HepG2 (cell line): ENCODE data around the gene AFG1L. TPM values are rescaled to one million over a fixed set of nuclear protein-coding genes. Genes with fewer than 3 reads are reported as not detected.

Source experiments
- ATAC-seq: fragments of 200-7000 bp; cut with Tn5 transposase; 3 replicates; pipeline ENCODE4 v1.9.1; 2020; ENCODE audit warnings: mild to moderate bottlenecking, moderate library complexity
- BruUV-seq: library from RNA; stranded (reverse); fragments of 400-500 nt; replicated peaks from 2 replicates; lab custom pipeline; 2021; lab: Mats Ljungman, UMichigan
- CTCF ChIA-PET: fragments of 300-600 bp; formaldehyde crosslinking; extraction: SDS; loops from one replicate; lab custom pipeline; 2021; ENCODE audit warnings: low total read pairs, inconsistent platforms, low intra/inter-chr PET ratio; lab: Yijun Ruan, JAX
- POLR2A ChIA-PET: fragments of 350-600 bp; sonication (Branson Sonifier 250); formaldehyde crosslinking; loops from one replicate; lab custom pipeline; 2020; ENCODE audit warnings: antibody characterized with exemption, inconsistent platforms; lab: Yijun Ruan, JAX
- DNase-seq: peaks from one replicate; pipeline ENCODE4 v3.0.0-alpha.2; 2015; ENCODE audit warnings: low spot score
- FAIRE-seq: peaks from 3 replicates; lab custom pipeline; 2011; peaks lifted over from hg19 to GRCh38; lab: Jason Lieb, UNC
- H2AFZ ChIP-seq: one replicate; pipeline ENCODE4 v1.6.1; 2011; ENCODE audit warnings: low read length, inconsistent platforms
- H3K27ac ChIP-seq: fragments of 300-600 bp; 3 replicates; pipeline ENCODE4 v1.8.0; 2011; ENCODE audit warnings: mixed run types, mild to moderate bottlenecking, mixed read lengths, low read length, inconsistent platforms; ENCODE audit not compliant: insufficient read depth; ENCODE audit errors: extremely low read length
- H3K27me3 ChIP-seq, 2 experiments: fragments of 200-600 bp in 1 of 2; 2 replicates in 1 of 2; 3 replicates in 1 of 2; pipeline versions ENCODE4 v1.6.0 to v1.8.0; 2011; ENCODE audit warnings: low read length in 2 of 2, mild to moderate bottlenecking in 2 of 2, moderate library complexity in 2 of 2, inconsistent platforms in 1 of 2; ENCODE audit not compliant: insufficient read depth in 2 of 2, control insufficient read depth in 1 of 2
- H3K36me3 ChIP-seq, 2 experiments: fragments of 200-600 bp in 1 of 2; replicated peaks in 1 of 2; 2 replicates in 1 of 2; 3 replicates in 1 of 2; pipeline versions ENCODE4 v1.5.1 to v1.8.0; 2011; ENCODE audit warnings: low read length in 2 of 2, inconsistent platforms in 1 of 2; ENCODE audit not compliant: insufficient read depth in 2 of 2, control insufficient read depth in 1 of 2
- H3K4me1 ChIP-seq: 2 replicates; pipeline ENCODE4 v1.5.1; 2012; ENCODE audit warnings: low read length, inconsistent platforms; ENCODE audit not compliant: insufficient read depth
- H3K4me2 ChIP-seq: 2 replicates; pipeline ENCODE4 v1.6.0; 2011; ENCODE audit warnings: low read depth, low read length, inconsistent platforms
- H3K4me3 ChIP-seq, 3 experiments: fragments of 200-600 bp in 1 of 3; sonication (generic), shearing (Covaris generic) in 1 of 3; replicated peaks in 1 of 3; 2 replicates each; pipeline ENCODE4 v1.5.1; 2011 to 2016; ENCODE audit warnings: low read length in 3 of 3, inconsistent platforms in 2 of 3, low read depth in 2 of 3, mild to moderate bottlenecking in 2 of 3, control low read depth in 1 of 3, mixed read lengths in 1 of 3; ENCODE audit not compliant: insufficient read depth in 1 of 3
- H3K79me2 ChIP-seq: one replicate; pipeline ENCODE4 v1.6.1; 2011; ENCODE audit warnings: low read length, inconsistent platforms; ENCODE audit not compliant: insufficient read depth
- H3K9ac ChIP-seq: 2 replicates; pipeline ENCODE4 v1.6.0; 2011; ENCODE audit warnings: mild to moderate bottlenecking, low read depth, low read length, inconsistent platforms; ENCODE audit not compliant: insufficient read depth
- H3K9me3 ChIP-seq: 2 replicates; pipeline ENCODE4 v1.5.1; 2012; ENCODE audit warnings: mild to moderate bottlenecking, low read length
- H4K20me1 ChIP-seq: 2 replicates; pipeline ENCODE4 v1.6.0; 2011; ENCODE audit warnings: inconsistent platforms, mild to moderate bottlenecking, low read length, moderate library complexity; ENCODE audit not compliant: insufficient read depth
- HMGA1 ChIP-seq: sonication (generic); formaldehyde crosslinking; conservative IDR thresholded peaks from 2 replicates; pipeline ENCODE4 v1.4.0; 2020; ENCODE audit warnings: missing genetic modification reagents
- HMGXB4 ChIP-seq, 2 experiments: sonication (generic) in 1 of 2; formaldehyde crosslinking in 1 of 2; IDR thresholded peaks; 2 replicates each; pipeline versions ENCODE4 v1.4.0 to v1.6.1; 2018 to 2020; ENCODE audit warnings: missing genetic modification reagents in 2 of 2, borderline replicate concordance in 1 of 2, low read depth in 1 of 2, mild to moderate bottlenecking in 1 of 2, missing biosample characterization in 1 of 2
- MYPOP ChIP-seq: sonication (generic); formaldehyde crosslinking; IDR thresholded peaks from 2 replicates; pipeline ENCODE4 v1.8.1; 2023; ENCODE audit warnings: mild to moderate bottlenecking, moderate library complexity, missing genetic modification reagents
- SIX1 ChIP-seq: sonication (generic); formaldehyde crosslinking; IDR thresholded peaks from 2 replicates; pipeline ENCODE4 v1.4.0; 2020; ENCODE audit warnings: missing genetic modification reagents, borderline replicate concordance
- ZIK1 ChIP-seq: sonication (generic); formaldehyde crosslinking; IDR thresholded peaks from 2 replicates; pipeline ENCODE4 v1.5.0; 2020; ENCODE audit warnings: mild to moderate bottlenecking, low read depth, missing genetic modification reagents, borderline replicate concordance
- ZNF761 ChIP-seq: sonication (generic); formaldehyde crosslinking; conservative IDR thresholded peaks from 2 replicates; pipeline ENCODE4 v1.4.0; 2020; ENCODE audit warnings: mild to moderate bottlenecking, missing genetic modification reagents
- WGBS: methylation state at CpG from one replicate; pipeline ENCODE4 v1.1.6; 2017; ENCODE audit warnings: low lambda C conversion rate; 5-methylcytosine and 5-hydroxymethylcytosine counted together
- in situ Hi-C: cut with HindIII; loops from 2 replicates; pipeline ENCODE4 v1.10.0; 2017; ENCODE audit warnings: low pct_unique_long_range_greater_than_20kb; ENCODE audit not compliant: extremely low pct_ligation_motif_present
- intact Hi-C: fragments of 100-400 bp; cut with micrococcal nuclease; formaldehyde crosslinking; loops from one replicate; pipeline ENCODE4 v1.10.0; 2022; ENCODE audit not compliant: unreplicated experiment
- polyA plus RNA-seq, 8 experiments: library from polyadenylated mRNA; depleted of rRNA in 3 of 8; stranded (reverse) in 7 of 8; unstranded in 1 of 8; fragments of >200 nt; fragmentation: Illumina TruSeq in 4 of 8; extraction: Trizol in 4 of 8; gene quantifications; 2 replicates each; pipeline versions ENCODE4 v1.2.1 to v1.2.3, GENCODE V29; 2011 to 2016; ENCODE audit warnings: low read depth in 4 of 8, missing spikeins in 1 of 8, mixed read lengths in 1 of 8; ENCODE audit not compliant: insufficient read depth in 1 of 8
- total RNA-seq, 5 experiments: library from RNA; depleted of rRNA; stranded (reverse); fragments of >200 nt; fragmentation: Illumina TruSeq; extraction: Trizol; gene quantifications; 2 replicates each; pipeline ENCODE4 v1.2.3, GENCODE V29; 2016; ENCODE audit warnings: low read depth in 1 of 5
- TF ChIP-seq, protein P1 (sequence below): sonication (generic); formaldehyde crosslinking; IDR thresholded peaks from 2 replicates; pipeline ENCODE4 v1.5.0; 2020; ENCODE audit warnings: mild to moderate bottlenecking, missing genetic modification reagents, borderline replicate concordance
- TF ChIP-seq, protein P2 (sequence below): sonication (generic); formaldehyde crosslinking; IDR thresholded peaks from 2 replicates; pipeline ENCODE4 v1.4.0; 2020; ENCODE audit warnings: mild to moderate bottlenecking, missing genetic modification reagents, borderline replicate concordance
- TF ChIP-seq, protein P3 (sequence below): sonication (generic); formaldehyde crosslinking; IDR thresholded peaks from 2 replicates; pipeline ENCODE4 v1.8.1; 2023; ENCODE audit warnings: mild to moderate bottlenecking, inconsistent platforms, moderate library complexity, missing genetic modification reagents, borderline replicate concordance

AFG1L gene
- total and polyA plus RNA-seq, 2 of the 13 experiments (the other 11 are each of a cell fraction or from before 2014, with no cell fraction given) = 3.1 to 14.0 TPM

DNA sequence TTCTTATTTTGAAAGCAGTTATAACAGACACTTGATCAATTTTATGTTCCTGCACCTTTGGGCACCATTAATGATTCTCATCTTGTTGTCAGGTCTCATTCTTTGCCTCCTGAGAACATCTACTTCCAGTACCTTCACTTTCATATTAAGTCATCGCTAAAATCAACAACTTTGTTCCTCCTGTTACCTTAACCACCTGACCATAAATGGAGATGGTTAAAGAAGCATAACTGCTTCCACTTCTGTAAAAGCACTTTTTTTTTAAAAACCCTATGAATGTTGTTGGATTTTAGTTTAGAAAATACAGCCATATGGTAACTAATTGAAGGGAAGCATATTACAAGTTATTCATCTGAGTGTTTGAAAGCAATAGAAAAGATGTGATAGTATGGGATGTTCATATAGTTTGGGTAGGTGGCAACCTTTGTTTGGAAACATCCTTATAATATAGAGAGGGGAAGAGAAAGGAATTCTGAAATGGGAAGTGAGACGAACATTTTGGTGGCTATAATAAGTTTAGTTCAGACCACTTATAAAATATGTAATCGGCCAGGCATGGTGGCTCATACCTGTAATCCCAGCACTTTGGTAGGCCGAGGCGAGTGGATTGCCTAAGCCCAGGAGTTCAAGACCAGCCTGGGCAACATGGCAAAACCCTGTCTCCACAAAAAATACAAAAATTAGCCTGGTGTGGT is 53.9 kb downstream of the AFG1L start (continued):
- TF ChIP-seq, protein P1, sequence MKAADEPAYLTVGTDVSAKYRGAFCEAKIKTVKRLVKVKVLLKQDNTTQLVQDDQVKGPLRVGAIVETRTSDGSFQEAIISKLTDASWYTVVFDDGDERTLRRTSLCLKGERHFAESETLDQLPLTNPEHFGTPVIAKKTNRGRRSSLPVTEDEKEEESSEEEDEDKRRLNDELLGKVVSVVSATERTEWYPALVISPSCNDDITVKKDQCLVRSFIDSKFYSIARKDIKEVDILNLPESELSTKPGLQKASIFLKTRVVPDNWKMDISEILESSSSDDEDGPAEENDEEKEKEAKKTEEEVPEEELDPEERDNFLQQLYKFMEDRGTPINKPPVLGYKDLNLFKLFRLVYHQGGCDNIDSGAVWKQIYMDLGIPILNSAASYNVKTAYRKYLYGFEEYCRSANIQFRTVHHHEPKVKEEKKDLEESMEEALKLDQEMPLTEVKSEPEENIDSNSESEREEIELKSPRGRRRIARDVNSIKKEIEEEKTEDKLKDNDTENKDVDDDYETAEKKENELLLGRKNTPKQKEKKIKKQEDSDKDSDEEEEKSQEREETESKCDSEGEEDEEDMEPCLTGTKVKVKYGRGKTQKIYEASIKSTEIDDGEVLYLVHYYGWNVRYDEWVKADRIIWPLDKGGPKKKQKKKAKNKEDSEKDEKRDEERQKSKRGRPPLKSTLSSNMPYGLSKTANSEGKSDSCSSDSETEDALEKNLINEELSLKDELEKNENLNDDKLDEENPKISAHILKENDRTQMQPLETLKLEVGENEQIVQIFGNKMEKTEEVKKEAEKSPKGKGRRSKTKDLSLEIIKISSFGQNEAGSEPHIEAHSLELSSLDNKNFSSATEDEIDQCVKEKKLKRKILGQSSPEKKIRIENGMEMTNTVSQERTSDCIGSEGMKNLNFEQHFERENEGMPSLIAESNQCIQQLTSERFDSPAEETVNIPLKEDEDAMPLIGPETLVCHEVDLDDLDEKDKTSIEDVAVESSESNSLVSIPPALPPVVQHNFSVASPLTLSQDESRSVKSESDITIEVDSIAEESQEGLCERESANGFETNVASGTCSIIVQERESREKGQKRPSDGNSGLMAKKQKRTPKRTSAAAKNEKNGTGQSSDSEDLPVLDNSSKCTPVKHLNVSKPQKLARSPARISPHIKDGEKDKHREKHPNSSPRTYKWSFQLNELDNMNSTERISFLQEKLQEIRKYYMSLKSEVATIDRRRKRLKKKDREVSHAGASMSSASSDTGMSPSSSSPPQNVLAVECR (CRISPR knock-in tag) = no peak

- ChIA-PET POLR2A (no interaction called here), CTCF (no interaction called here)
- Histone ChIP-seq H3K27me3 (no peaks in the 10 kb centered on the region), H3K36me3 (no peaks in the 10 kb centered on the region), H3K9ac (no peak overlapping the region), H3K4me3 (no peak overlapping the region), H3K79me2 (no peaks in the 10 kb centered on the region), H3K4me1 (peaks cover 6% of the 10 kb centered on the region), H2AFZ (no peak overlapping the region), H3K27ac (no peak overlapping the region), H3K4me2 (no peak overlapping the region), H3K9me3 (no peaks in the 10 kb centered on the region), H4K20me1 (no peaks in the 10 kb centered on the region)
- intact Hi-C loops = no loop called here
- ATAC-seq (no peak), FAIRE-seq (no peak), DNase-seq (no peak)
- 93% methylated on average over 1 of the region's 1 CpG for WGBS
- in situ Hi-C loops = no loop called here
- BruUV-seq = no TSS peak
- TF ChIP-seq ZIK1 (CRISPR knock-in tag) (no peak), MYPOP (CRISPR knock-in tag) (no peak), ZNF761 (no peak), HMGXB4 (CRISPR knock-in tag; IDR thresholded peaks at IDR 0.05; ENCODE audit: borderline replicate concordance in 1 of 2, low read depth in 1 of 2) (no peak), HMGA1 (CRISPR knock-in tag) (no peak), SIX1 (no peak)
- TF ChIP-seq, protein P2, sequence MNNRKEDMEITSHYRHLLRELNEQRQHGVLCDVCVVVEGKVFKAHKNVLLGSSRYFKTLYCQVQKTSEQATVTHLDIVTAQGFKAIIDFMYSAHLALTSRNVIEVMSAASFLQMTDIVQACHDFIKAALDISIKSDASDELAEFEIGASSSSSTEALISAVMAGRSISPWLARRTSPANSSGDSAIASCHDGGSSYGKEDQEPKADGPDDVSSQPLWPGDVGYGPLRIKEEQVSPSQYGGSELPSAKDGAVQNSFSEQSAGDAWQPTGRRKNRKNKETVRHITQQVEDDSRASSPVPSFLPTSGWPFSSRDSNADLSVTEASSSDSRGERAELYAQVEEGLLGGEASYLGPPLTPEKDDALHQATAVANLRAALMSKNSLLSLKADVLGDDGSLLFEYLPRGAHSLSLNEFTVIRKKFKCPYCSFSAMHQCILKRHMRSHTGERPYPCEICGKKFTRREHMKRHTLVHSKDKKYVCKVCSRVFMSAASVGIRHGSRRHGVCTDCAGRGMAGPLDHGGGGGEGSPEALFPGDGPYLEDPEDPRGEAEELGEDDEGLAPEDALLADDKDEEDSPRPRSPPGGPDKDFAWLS = no peak
- TF ChIP-seq, protein P3, sequence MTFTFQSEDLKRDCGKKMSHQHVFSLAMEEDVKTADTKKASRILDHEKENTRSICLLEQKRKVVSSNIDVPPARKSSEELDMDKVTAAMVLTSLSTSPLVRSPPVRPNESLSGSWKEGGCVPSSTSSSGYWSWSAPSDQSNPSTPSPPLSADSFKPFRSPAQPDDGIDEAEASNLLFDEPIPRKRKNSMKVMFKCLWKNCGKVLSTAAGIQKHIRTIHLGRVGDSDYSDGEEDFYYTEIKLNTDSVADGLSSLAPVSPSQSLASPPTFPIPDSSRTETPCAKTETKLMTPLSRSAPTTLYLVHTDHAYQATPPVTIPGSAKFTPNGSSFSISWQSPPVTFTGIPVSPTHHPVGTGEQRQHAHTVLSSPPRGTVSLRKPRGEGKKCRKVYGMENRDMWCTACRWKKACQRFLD (CRISPR knock-in tag) = no peak
These were observed 55.7 kb downstream of the AFG1L start for GRCh38 chr6:108350528-108350927.
